HT1080 (cell line): ENCODE results near the gene DBNDD1. TPM values are rescaled to one million over a fixed set of nuclear protein-coding genes. Genes with fewer than 3 reads are reported as not detected.
"Not testable (repeated sequence)": the region's sequence is repeated elsewhere in the genome, so short reads cannot be mapped to it uniquely, and the experiment has no call there.

Experiments used
- DNase-seq: peaks from one replicate; pipeline ENCODE4 v3.0.0-alpha.2; 2015; ENCODE audit warnings: low read depth
- total RNA-seq: library from RNA; depleted of rRNA; stranded (reverse); fragments of >200 nt; shearing (Covaris generic); gene quantifications from 2 replicates; pipeline ENCODE4 v1.2.3, GENCODE V29; 2014

DBNDD1 gene
- total RNA-seq, 1 experiment from 2014 or later = 8.2 TPM

DNA sequence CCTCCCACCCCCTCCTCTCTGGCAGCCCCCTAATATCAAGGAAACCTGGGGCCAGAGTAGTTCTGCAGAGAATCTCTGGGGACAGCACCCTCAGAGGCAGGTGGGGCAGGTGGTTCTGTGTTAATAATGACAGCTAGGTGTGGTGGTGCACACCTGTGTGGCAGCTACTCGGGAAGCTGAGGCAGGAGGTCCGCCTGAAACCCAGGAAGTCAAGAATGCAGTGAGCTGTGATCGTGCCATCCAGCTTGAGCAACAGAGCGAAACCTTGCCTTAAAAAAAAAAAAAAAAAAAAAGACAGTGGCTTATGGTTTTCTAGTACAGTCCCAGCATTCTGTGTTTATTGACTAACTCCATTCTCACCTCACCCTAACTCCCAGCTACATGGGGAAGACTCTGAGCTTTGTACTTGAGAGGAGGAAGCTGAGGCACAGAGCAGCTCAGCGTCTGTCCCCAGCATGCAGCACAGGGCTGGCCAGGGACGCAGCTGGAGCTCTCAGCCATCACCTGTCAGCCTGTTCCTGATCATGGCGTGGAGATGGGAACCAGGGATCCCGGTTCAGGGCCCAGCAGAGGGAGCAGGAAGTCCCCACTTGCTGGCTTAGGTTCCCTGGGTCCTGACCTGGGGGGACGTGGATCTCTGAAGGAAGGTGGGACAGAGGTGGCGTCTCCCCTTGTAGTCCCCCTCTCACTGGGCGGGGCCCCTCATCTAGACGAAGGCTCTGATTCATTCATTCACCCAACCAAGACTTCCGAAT, 6.1 kb downstream of the DBNDD1 start:
- DNase-seq = no peak

DNA sequence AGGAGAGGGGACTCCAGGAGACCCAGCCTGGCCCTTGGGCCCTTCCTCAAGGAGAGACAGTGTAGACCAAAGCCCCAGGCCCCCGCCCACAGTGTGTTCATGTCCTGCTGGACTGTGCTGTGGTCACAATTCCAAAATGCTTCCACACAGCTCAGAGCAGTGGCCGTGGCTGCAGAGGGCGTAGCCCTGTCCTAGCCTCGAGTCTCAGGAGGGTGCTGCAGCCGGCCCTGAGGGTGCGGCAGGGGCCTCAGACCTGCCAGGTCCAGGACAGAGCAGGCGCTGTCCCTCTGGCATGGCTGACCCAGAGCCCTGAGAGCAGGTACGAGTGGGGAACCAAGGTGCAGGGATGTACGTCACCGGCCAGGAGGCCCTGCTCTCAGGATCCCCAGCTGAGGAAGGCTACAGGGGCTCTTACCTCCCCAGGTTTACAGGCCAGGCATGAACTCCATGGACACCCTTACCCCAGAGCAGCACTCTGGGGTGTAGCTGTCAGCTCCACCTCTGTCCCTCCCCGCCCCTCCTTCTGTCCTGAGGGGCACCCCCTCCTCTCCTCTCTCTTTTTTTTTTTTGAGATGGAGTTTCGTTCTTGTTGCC, 7.3 kb downstream of the DBNDD1 start:
- no peak for DNase-seq

DNA sequence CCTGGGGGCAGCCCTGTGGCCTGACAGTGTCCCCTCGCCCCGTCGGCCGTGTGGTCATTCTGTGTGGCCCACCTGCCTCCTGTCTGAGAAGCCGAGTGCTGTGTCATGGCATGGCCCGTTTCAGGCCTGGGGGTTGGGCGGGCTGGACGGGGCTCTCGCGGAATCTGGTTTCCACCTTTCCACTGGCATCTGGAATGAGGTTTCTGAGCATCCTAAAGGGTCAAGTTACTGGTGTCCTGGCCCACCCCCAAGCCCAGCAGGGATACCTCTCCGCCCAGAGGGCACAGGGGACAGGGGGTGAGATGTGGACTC, 7.8 kb downstream of the DBNDD1 start:
- no peak for DNase-seq

DNA sequence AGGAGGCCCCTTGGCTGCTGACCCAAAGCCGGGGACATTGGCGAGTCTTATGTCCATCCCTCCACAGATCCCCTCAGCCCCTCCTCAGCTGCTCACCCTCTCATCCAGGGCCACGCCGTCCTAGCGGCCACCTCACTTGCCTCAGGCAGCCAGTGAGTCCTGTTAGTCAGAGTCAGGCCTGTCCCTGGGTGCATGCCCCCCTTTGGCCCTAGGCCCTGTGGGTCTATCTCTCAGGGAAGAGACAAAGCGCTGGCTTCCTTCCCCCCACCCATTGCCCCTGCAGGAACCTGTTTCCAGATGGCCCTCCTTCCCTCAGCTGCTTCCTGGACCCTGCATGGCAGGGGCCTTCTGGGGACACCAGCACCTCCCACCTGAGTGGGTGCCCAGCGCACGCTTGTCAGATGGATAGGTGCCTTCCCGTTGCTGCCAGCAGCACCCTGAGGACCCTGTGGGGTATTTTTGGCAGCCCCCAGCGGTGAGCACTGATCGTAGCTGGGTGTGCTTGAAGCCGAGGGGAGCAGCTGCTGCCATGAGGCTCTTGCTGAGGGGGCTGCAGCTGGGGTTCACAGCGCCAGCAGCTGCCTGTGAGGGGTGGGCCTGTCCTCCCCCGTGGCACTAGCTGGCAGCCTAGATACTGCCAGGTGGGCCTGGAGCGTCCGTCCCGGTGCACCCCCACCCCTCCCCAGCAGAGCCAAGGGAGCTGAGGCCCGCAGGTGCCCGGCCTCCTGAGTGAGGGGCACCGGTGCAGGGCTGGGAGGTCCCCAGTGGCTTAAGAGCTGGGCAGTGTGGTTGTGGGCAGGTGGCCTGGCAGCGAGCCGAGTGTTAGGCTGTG, 8.4 kb downstream of the DBNDD1 start:
- no peak for DNase-seq

DNA sequence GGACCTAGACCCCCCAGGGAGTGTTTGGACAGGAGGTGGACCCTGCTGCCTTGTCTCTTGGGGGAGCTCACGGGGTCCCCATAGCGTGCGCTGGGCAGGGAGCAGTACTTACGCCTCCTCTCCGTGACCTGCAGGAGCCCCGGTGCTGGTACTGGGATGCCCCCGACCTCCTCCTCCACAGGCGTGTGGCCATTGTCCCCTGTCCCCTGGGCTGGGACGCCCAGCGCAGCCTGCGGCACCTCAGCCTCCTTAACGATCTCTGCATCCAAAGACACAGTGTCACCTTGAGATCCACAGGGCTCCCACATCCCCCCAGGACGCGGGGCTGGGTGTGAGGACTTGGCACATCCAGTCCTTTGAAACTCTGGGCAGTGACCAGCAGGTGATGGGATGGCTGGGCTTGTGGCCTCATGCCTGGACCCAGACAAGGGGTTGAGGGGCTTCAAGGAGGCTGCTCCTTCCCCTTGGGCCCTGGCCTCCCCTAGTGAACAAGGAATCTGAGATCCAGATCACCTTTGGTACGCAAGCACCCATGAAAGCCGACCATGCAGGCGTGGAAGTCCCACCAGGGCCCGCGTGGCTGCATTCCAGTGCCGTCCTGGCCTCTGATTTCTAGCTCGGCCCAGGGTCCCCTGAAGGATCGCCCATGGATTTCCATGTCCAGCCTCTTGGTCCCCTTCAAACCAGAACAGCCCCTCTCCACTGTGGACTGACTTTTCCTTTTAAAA, 9.9 kb downstream of the DBNDD1 start:
- no peak for DNase-seq

DNA sequence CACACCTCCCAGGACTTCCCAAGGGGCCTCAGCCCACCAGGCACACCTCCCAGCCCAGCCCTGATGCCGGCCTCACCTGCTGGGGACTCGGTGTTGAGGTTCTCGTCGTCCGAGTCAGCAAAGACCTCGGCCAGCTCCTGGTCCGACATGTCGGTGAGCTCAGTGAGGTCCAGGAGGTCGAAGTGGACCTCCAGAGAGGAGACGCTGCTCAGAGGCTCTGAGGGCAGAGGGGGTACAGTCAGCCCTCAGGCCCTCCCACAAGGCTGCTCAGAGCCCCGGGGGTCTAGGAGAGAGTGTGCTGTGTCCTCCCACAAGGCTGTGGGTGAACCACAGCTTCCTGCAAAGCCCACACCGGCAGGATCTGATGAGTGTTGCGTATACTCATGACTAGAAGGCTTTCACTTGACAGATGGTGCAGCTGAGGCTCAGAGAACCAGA, 10.5 kb downstream of the DBNDD1 start:
- peak; percentile 45 for DNase-seq

DNA sequence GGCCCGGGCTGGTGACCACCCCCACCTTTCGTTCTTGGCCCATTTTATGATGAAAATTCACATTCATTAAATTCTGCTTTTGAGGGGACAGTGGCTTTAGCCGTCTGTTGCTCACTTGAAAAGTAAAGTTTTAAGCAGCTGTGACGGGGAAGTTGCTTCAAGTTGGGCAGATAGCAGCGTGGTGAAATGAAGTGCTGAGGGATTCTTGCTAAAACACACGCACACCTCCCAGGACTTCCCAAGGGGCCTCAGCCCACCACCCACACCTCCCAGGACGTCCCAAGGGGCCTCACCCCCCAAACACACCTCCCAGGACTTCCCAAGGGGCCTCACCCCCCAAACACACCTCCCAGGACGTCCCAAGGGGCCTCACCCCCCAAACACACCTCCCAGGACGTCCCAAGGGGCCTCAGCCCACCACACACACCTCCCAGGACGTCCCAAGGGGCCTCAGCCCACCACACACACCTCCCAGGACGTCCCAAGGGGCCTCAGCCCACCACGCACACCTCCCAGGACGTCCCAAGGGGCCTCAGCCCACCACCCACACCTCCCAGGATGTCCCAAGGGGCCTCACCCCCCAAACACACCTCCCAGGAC, 11.5 kb downstream of the DBNDD1 start:
- DNase-seq = not testable (repeated sequence)

DNA sequence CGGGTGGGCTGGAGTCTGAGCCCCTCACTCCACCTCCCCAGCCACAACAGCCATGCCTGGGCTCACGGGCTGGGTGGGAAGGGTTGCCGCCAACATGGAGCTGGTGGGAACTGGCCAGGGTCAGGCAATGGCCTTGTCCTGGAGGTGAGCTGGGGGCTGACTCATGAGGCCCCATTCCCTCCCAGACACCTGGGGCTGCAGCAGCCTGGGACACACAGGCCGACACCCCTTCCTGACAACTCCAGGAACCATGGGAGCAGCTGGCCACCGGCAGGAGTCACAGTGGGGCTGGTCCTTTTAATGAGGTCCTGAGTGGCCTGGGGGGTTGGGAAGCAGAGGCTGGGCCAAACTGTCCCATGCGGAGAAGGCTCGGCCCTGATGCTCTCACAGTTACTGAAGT, 12.2 kb downstream of the DBNDD1 start:
- no peak for DNase-seq

DNA sequence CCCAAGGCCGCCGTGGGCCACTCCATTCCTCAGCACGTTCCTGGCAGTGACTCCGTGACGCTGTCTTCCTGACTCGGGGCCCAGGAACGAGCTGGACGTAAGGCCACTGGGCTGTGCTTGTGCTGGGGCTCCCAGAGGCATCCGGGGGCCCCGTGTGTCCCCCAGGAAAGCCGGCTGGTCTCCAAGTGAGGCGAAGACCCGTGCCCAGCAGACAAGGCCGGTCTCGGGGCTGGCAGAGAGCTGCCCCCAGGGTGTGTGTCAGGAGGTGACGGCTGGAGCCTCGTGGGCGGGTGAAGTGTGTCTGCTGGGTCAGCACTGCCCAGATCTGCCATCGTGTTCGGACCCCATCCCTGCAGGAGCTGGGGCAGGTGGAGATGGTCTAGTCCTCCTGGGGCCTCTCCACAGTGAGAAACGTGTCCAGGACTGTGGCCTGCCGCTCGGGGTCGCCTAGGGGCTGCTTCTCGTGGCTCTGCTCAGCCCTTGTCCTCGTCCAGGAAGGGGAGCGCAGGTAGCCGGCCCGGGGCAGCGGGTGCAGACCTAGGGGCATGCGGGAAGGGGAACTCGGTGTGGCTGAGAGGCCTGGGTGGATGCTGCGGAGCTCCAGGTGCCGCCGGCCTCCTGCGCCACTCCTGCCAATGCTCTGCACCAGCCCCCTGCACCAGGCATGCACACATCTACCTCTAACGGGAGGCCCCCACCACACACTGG, 13.1 kb downstream of the DBNDD1 start:
- DNase-seq = no peak

DNA sequence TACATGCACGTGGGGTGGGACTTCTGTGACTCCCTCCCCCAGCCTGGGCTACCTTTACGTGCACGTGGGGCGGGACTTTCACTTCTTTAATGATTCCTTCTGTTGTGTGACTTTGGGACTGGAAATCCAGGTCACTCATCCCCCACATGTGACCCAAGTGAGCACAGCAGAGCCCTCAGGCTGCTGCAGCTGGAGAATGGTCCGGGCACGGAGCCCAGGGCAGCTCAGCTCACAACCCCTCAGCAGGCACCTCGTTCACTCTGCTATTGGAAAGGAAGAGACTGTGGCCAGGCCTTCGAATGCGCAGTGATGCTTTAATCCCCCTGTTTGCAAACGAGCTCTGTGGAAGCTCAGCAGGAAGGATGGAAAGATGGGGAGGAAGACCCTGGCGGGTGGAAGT, 14.7 kb downstream of the DBNDD1 start:
- DNase-seq = no peak

DNA sequence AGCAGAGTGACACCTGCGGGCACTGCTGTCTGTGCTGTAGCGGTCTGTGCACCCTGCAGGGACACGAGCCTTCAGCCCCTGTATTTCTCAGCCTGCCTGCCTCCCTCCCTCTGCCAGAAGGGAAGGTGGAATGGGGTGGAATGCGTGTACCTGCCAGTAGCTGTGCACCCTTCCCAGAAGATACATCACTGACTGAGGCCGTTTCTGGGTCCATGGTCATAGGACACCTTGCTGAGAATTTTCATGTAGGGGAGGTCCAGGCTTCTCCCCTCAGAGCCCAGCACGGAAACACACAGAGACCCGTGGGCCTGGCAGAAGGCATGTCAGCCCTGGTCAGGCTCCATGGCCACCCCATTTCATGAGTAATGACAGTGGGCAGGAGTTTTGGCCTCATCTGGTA, 16.5 kb downstream of the DBNDD1 start:
- no peak for DNase-seq

DNA sequence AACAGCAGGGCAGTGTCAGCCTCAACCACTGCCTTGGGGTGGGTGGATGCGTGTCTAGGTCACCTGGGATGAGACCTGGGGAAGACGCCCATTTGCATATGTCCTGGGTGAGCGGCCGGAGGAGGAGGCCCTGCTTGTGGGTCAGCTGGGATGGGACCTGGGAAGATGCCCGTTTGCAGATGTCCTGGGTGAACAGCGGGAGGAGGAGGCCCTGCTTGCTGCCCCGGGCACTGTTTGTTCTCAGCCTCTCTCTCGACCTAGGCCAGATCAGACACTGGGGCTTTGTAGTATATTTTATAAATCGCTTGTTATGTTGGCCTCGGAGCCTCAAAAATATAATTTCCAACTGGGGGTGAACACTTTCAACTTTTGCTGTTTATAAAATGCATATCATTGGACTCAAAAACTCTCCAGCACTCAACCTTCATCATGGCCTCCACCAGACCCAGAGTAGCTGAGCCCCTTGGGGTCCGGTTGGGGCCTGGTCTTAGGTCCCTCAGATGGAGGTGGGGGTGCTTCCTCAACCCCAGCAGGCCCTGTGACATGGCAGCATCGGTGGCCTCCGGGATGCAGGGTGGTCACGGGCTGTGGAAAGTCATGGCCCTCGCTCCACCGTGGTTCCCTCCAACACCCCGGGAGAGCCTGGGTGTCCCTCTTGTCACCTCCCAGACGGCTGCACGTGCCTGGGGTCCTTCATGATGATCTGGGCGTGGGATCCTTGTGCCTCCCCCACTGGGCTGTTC, 17.3 kb downstream of the DBNDD1 start:
- no peak for DNase-seq

DNA sequence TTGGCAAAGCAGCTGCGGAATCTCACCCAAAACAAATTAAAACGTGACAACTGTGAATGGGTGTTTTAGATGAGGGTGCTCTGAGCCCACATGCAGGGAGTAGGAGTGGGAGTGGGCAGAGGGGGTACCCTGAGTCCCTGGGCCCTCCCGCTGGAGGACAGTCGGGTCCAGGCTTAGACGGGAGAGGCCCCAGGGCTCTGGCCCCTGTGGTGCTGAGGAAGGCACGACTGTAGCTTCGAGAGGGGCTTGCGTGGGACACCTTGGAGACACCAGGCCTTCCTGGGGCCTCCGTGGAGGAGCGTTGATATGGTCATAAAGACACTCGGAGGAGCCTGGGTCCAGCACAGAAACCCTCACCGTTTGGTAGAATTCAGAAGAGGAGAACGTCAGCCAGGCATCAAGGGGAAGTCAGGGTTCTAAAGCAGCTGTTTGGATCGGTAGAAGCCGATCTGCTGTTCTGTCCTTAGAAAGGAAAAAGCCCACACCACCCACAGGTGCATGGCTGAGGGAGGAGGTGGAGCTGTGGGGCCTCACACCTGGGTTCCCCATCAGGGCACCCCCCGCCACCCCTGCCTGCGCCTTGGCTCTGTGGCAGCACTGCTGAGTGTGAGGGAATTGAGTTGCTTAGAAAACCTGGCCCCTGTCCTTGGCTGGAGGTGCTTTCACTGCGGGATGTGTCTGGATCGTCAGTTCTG, 18.4 kb downstream of the DBNDD1 start:
- no peak for DNase-seq

DNA sequence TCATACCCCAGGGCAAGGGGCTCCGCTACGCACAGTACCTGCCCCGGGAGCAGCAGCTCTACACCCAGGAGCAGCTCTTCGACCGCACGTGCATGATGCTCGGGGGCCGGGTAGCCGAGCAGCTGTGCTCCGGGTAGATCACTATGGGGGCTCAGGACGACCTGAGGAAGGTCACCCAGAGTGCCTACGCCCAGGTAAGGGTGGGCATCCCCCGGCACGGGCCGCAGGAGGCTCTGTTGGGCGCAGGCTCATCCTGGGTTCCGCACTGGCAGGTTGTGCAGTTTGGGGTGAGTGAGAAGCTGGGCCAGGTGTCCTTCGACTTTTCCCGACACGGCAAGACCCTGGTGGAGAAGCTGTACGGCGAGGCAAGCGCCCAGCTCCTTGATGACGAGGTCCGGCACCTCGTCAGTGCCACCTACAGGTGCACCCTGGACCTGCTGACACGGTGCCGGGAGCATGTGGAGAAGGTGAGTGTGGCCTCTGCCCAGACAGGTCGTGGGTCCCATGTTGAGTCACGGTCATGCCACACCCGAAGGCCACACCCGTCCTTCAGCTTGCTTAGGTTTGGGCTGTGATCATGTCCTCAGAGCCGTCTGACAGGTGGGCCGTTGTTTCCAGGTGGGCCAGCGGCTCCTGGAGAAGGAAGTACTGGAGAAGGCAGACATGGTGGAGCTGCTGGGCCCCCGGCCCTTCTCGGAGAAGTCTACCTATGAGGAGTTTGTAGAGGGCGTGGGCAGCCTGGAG, 19.3 kb downstream of the DBNDD1 start:
- DNase-seq = no peak

DNA sequence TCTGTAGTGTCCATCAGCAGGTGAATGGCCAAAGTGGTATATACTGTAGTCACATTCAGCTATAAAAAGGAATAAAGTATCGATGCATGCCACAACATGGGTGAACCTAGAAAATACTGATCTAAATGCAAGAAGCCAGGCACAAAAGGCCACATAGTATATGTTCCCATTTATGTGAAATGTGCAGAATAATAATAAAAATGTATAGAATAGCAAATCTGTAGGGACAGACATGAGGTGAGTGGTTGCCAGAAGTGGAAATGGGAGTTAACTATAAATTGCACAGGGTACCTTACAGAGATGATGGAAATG, 23.1 kb downstream of the DBNDD1 start:
- DNase-seq = no peak

DNA sequence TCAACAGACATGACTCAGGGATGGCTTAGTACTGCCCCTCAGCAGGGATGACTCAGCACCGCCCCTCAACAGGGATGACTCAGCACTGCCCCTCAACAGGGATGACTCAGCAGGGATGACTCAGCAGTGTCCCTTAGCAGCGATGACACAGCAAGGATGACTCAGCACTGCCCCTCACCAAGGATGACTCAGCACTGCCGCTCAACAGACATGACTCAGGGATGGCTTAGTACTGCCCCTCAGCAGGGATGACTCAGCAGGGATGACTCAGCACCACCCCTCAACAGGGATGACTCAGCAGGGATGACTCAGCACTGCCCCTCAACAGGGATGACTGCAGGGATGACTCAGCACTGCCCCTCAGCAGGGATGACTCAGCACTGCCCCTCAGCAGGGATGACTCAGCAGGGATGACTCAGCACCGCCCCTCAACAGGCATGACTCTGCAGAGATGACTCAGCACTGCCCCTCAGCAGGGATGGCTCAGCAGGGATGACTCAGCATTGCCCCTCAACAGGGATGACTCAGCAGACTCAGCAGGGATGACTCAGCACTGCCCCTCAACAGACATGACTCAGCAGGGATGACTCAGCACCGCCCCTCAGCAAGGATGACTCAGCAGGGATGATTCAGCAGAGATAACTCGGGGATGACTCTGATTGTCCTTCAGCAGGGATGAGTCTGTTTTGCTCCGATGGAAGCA, 23.6 kb downstream of the DBNDD1 start:
- peak; percentile 63 for DNase-seq

DNA sequence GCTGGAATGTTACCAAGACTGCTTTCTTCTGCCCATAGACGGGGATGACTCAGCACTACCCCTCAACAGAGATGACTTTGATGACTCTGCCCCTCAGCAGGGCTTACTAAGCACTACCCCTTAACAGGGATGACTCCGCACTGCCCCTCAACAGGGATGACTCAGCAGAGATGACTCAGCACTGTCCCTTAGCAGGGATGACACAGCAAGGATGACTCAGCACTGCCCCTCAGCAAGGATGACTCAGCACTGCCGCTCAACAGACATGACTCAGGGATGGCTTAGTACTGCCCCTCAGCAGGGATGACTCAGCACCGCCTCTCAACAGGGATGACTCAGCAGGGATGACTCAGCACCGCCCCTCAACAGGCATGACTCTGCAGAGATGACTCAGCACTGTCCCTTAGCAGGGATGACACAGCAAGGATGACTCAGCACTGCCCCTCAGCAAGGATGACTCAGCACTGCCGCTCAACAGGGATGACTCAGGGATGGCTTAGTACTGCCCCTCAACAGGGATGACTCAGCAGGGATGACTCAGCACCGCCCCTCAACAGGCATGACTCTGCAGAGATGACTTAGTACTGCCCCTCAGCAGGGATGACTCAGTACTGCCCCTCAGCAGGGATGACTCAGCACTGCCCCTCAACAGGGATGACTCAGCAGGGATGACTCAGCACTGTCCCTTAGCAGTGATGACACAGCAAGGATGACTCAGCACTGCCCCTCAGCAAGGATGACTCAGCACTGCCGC, 24.4 kb downstream of the DBNDD1 start:
- DNase-seq = peak; percentile 58

DNA sequence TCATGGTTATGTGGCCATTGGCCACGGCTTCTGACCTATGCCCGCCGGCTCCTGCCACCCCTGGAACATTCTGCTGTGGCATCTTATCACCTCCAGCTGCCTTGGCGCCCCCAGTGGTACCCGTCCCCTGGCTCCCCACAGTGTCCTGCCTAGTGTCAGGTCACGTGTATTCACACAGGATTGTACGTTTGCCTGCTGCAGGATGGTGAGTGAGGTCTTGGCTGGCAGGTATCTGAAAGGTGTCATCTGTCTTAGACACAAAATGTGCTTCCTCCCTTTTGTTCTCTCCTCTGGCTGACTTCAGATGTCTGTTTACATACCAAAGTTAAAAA, 24.9 kb downstream of the DBNDD1 start:
- DNase-seq = no peak
